ENCODE data around the gene ABCD3. TPM values are rescaled to one million over a fixed set of nuclear protein-coding genes. Genes with fewer than 3 reads are reported as not detected.

The ABCD3 gene
- total and polyA plus RNA-seq, 2 of the 8 experiments (the other 6 are each of a cell fraction or from before 2014, with no cell fraction given): 6.6 to 29.4 TPM

DNA sequence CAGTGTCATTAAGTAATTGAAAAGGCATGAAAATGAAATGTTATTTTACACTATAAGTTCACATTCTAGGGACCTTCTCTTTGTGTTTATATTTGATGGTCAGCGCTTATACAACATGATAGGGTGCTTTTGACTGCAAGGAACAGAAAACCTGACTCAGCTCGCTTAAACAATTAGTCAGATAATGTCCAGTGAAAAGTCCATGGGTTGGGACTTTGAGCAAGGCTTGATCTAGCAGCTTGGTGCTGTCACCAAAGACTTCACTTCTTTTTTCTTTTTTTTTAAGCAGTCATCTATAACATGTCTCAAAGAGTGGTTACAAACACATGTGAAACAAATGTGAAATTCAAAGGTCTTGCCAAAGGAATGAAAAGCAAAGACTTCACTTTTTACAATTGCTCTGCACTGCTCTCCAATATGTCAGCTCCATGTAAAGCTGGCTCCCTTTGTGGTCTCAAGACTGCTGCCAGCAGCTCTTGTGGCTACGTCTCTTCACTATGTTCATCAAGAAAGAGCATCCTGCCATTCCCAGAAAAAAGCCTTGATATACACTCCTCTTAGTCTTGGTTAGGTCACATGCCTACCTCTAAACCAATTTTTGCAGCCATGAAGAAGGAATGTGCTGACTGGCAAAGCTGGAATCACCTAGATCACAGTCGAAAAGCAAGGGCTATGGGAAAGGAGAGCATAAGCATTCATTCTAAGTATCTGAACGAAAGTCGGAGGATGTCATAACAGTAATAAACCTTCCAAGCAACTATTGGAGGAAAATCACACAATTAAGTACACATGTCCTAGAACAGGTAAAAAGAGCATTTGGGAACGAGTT is 108.2 kb downstream of the ABCD3 start:
- Histone ChIP-seq H3K18ac (ENCODE audit: extremely low read depth, low read length) (no peak overlapping the region), H4K20me1 (replicated peaks in 1 of 2; ENCODE audit: control insufficient read depth in 1 of 2, insufficient read depth in 2 of 2, low read length in 2 of 2) (no peaks in the 10 kb centered on the region), H3K4me2 (ENCODE audit: insufficient read depth in 1 of 2, low read depth in 2 of 2, low read length in 2 of 2) (no peak overlapping the region), H3K9me3 (ENCODE audit: insufficient read depth in 2 of 2, low read depth in 1 of 2, low read length in 1 of 2) (no peaks in the 10 kb centered on the region), H3K36me3 (ENCODE audit: control insufficient read depth in 2 of 4, insufficient read depth in 4 of 4, low read length in 3 of 4) (peaks cover 0 to 14% (median 4%) of the 10 kb centered on the region in 4 experiments; a peak in 4 of 8 replicates), H3K27me3 (replicated peaks in 1 of 4; ENCODE audit: control insufficient read depth in 3 of 4, extremely low read depth in 1 of 4, insufficient read depth in 3 of 4, low read length in 3 of 4) (no peaks in the 10 kb centered on the region), H2BK20ac (ENCODE audit: low read length) (no peak overlapping the region), H2BK120ac (replicated peaks; ENCODE audit: low read depth, low read length) (no peak overlapping the region), H3K23ac (ENCODE audit: insufficient read length) (no peak overlapping the region), H3K56ac (replicated peaks; ENCODE audit: insufficient read length, low read depth, low read length) (no peak overlapping the region), H3K4ac (replicated peaks; ENCODE audit: insufficient read length, low read depth, low read length) (no peak overlapping the region), H3K23me2 (ENCODE audit: low read depth, low read length) (no peaks in the 10 kb centered on the region), H3K27ac (ENCODE audit: low read depth, low read length) (no peak overlapping the region), H3K4me1 (replicated peaks in 1 of 4; ENCODE audit: control insufficient read depth in 3 of 4, insufficient read depth in 4 of 4, low read length in 3 of 4) (peaks cover 0 to 7% (median 3%) of the 10 kb centered on the region in 4 experiments; a peak in 3 of 7 replicates), H4K91ac (replicated peaks; ENCODE audit: insufficient read length, low read length) (no peak overlapping the region), H2BK15ac (ENCODE audit: low read length) (no peak overlapping the region), H3K14ac (ENCODE audit: insufficient read length) (no peak overlapping the region), H2AFZ (ENCODE audit: low read length) (no peak overlapping the region), H3K79me2 (ENCODE audit: control insufficient read depth in 1 of 2, insufficient read depth in 2 of 2, low read length in 2 of 2) (no peaks in the 10 kb centered on the region), H4K5ac (ENCODE audit: insufficient read length, low read depth, low read length) (no peak overlapping the region), H2BK5ac (ENCODE audit: low read depth, low read length) (no peak overlapping the region), H4K8ac (ENCODE audit: extremely low read depth, insufficient read depth, low read length) (no peak overlapping the region), H3K9ac (replicated peaks in 1 of 4; ENCODE audit: extremely low read depth in 1 of 4, low read depth in 3 of 4, low read length in 3 of 4) (no peak overlapping the region), H3K79me1 (ENCODE audit: low read depth, low read length) (no peaks in the 10 kb centered on the region; the same call in 1 of the 2 replicates), H2BK12ac (ENCODE audit: low read depth, low read length) (no peak overlapping the region), H2AK5ac (ENCODE audit: low read depth, low read length) (no peak overlapping the region), H3K4me3 (ENCODE audit: extremely low read depth in 1 of 4, insufficient read depth in 2 of 4, low read depth in 3 of 4, low read length in 4 of 4) (no peak overlapping the region)
- WGBS, 2 experiments (ENCODE audit: extremely low coverage in 1 of 2, insufficient coverage in 1 of 2, insufficient read length in 1 of 2, insufficient replicate concordance in 2 of 2, low coverage in 1 of 2, low lambda C conversion rate in 2 of 2, missing lambda C conversion rate in 1 of 2): 91% methylated on average over 7 of the region's 7 CpGs; no CpG with 5 or more reads in 1 of the 2 experiments
- POLR2A ChIA-PET (ENCODE audit: partially characterized antibody): interaction anchor here (1.0 to 4.2 kb wide), 2 partner anchors 15 to 276 kb away, joined by 3 to 24 read pairs; partner anchors contain the start of gene F3
- DNase-seq (ENCODE audit: low read depth in 1 of 2, low spot score in 2 of 2): no peak
- TF ChIP-seq TAF1 (IDR thresholded peaks at IDR 0.05; ENCODE audit: low read depth, low read length) (no peak), KDM5A (IDR thresholded peaks at IDR 0.05; ENCODE audit: low read length) (no peak), BRCA1 (IDR thresholded peaks at IDR 0.05; ENCODE audit: low read depth, low read length) (no peak)
- FAIRE-seq: no peak
- CTCF ChIA-PET (ENCODE audit: partially characterized antibody): interaction anchor here (0.6 to 15.1 kb wide), 11 partner anchors 12 to 386 kb away, joined by 3 to 212 read pairs (median 4); partner anchors contain the start of gene F3
